HG03575 (cell line): ENCODE results near the gene SND1.
A peak's percentile ranks its signal among the peaks of the same experiment; 100 is the strongest.

ENCODE experiments used
- ATAC-seq: cut with Tn5 transposase; IDR thresholded peaks from one replicate; pipeline ENCODE4 v1.9.1; 2021; ENCODE audit not compliant: unreplicated experiment, insufficient number of reproducible peaks, low FRiP score; ENCODE audit errors: extremely low read depth

The SND1 gene

GRCh38 chr7:128029405-128029995, 377.5 kb downstream of the SND1 start:
- ATAC-seq = no peak

GRCh38 chr7:128030263-128030653, 378.3 kb downstream of the SND1 start:
- ATAC-seq = no peak

- no peak for ATAC-seq
These were observed 378.9 kb downstream of the SND1 start, which contains the start of gene LRRC4 for GRCh38 chr7:128030654-128031611. Gene LRRC4 (minus strand): TSS chr7:128031437. CDS start chr7:128030640, 797 bp downstream.

- ATAC-seq = no peak
These were observed 380.1 kb downstream of the SND1 start for GRCh38 chr7:128031901-128032604.

- ATAC-seq = no peak
These were observed 380.7 kb downstream of the SND1 start for GRCh38 chr7:128032605-128033235.

GRCh38 chr7:128033246-128033645, 381.3 kb downstream of the SND1 start:
- no peak for ATAC-seq

- no peak for ATAC-seq
These were observed 382.8 kb downstream of the SND1 start for GRCh38 chr7:128034825-128035224.

GRCh38 chr7:128035712-128036111, 383.7 kb downstream of the SND1 start:
- no peak for ATAC-seq

GRCh38 chr7:128036226-128036940, 384.4 kb downstream of the SND1 start:
- peak; percentile 42 for ATAC-seq

- ATAC-seq = no peak
These were observed 385.1 kb downstream of the SND1 start for GRCh38 chr7:128037081-128037480.

- no peak for ATAC-seq
These were observed 386.1 kb downstream of the SND1 start for GRCh38 chr7:128037880-128038619.

- ATAC-seq = no peak
These were observed 387.6 kb downstream of the SND1 start for GRCh38 chr7:128039544-128039953.

- ATAC-seq = no peak
These were observed 388.2 kb downstream of the SND1 start for GRCh38 chr7:128040205-128040604.

- ATAC-seq = no peak
These were observed 389.2 kb downstream of the SND1 start for GRCh38 chr7:128041203-128041602.

GRCh38 chr7:128042012-128042411, 390.0 kb downstream of the SND1 start:
- no peak for ATAC-seq

- ATAC-seq = no peak
These were observed 392.1 kb downstream of the SND1 start for GRCh38 chr7:128044064-128044463.

GRCh38 chr7:128045158-128045557, 393.2 kb downstream of the SND1 start:
- no peak for ATAC-seq

GRCh38 chr7:128045766-128046165, 393.8 kb downstream of the SND1 start:
- no peak for ATAC-seq
